ENCODE results near the gene EMC10. TPM values are rescaled to one million over a fixed set of nuclear protein-coding genes. Genes with fewer than 3 reads are reported as not detected.

The EMC10 gene
- total and polyA plus RNA-seq, 10 of the 15 experiments (the other 5 are each of a cell fraction or from before 2014, with no cell fraction given) = 2.5 to 77.3 (median 20.3) TPM

DNA sequence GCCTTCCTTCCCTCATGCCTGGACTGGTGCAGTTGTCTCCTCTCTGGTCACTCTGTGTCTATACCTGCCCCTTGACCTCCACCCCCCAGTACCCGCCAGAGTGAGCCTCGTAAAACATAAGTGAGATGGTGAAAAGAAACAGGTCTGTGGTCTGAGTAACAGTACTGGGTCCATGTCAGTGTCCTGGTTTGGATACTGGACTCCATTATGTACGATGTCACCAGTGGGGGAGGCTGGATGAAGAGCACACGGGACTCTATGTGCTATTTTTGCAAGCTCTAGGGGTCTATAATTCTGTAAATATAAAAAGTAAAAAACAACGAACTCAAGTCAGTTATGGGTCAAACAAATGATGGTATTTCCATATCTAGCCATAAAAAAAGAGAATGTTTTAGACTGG lies 29.3 kb upstream of the EMC10 start:
- in situ Hi-C loops (cut with MboI) (no loop called here), intact Hi-C loops (cut with micrococcal nuclease; ENCODE audit: unreplicated experiment) (no loop called here)
- Histone ChIP-seq H3K9me3 (replicated peaks; ENCODE audit: control insufficient read depth, insufficient read depth, low read length) (no peaks in the 10 kb centered on the region), H3K27me3 (replicated peaks in 1 of 2; ENCODE audit: control insufficient read depth in 2 of 2, insufficient read depth in 2 of 2, low read length in 1 of 2) (no peaks in the 10 kb centered on the region), H3K9ac (ENCODE audit: control insufficient read depth, insufficient read depth, low read length) (no peak overlapping the region), H2AFZ (ENCODE audit: control insufficient read depth, low read depth, low read length) (no peak overlapping the region), H3K79me2 (ENCODE audit: control insufficient read depth, insufficient read depth, low read length) (no peaks in the 10 kb centered on the region), H3K4me2 (ENCODE audit: control insufficient read depth, insufficient read depth) (no peak overlapping the region), H3K4me1 (ENCODE audit: control insufficient read depth, insufficient read depth, low read length) (no peaks in the 10 kb centered on the region), H4K20me1 (ENCODE audit: control insufficient read depth, insufficient read depth) (no peaks in the 10 kb centered on the region), H3K4me3 (no peak overlapping the region), H3K36me3 (ENCODE audit: control insufficient read depth in 2 of 2, insufficient read depth in 2 of 2, low read length in 1 of 2) (no peaks in the 10 kb centered on the region), H3K27ac (ENCODE audit: control insufficient read depth, insufficient read depth) (no peak overlapping the region)
- FAIRE-seq (no peak), DNase-seq (ENCODE audit: low read depth, low spot score) (no peak), ATAC-seq (no peak)
- WGBS (ENCODE audit: insufficient coverage, insufficient replicate concordance, low lambda C conversion rate, missing lambda C conversion rate) = 52% methylated on average over 5 of the region's 5 CpGs
- CTCF ChIA-PET = interaction anchor here (0.8 kb wide), 1 partner anchor 15 kb away, joined by 4 read pairs; no protein-coding TSS in a partner anchor
- BruUV-seq (replicated peaks) = no TSS peak
- RAD21 ChIA-PET (ENCODE audit: unreplicated experiment) = no interaction called here
- no peak for TF ChIP-seq CHD1 (IDR thresholded peaks at IDR 0.05; ENCODE audit: low read depth, low read length)
- TF ChIP-seq EED (IDR thresholded peaks at IDR 0.05; ENCODE audit: low read depth) = no peak
- no peak for TF ChIP-seq STAT1 (conservative IDR thresholded peaks at IDR 0.05)
- TF ChIP-seq, protein P1, sequence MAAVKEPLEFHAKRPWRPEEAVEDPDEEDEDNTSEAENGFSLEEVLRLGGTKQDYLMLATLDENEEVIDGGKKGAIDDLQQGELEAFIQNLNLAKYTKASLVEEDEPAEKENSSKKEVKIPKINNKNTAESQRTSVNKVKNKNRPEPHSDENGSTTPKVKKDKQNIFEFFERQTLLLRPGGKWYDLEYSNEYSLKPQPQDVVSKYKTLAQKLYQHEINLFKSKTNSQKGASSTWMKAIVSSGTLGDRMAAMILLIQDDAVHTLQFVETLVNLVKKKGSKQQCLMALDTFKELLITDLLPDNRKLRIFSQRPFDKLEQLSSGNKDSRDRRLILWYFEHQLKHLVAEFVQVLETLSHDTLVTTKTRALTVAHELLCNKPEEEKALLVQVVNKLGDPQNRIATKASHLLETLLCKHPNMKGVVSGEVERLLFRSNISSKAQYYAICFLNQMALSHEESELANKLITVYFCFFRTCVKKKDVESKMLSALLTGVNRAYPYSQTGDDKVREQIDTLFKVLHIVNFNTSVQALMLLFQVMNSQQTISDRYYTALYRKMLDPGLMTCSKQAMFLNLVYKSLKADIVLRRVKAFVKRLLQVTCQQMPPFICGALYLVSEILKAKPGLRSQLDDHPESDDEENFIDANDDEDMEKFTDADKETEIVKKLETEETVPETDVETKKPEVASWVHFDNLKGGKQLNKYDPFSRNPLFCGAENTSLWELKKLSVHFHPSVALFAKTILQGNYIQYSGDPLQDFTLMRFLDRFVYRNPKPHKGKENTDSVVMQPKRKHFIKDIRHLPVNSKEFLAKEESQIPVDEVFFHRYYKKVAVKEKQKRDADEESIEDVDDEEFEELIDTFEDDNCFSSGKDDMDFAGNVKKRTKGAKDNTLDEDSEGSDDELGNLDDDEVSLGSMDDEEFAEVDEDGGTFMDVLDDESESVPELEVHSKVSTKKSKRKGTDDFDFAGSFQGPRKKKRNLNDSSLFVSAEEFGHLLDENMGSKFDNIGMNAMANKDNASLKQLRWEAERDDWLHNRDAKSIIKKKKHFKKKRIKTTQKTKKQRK (IDR thresholded peaks at IDR 0.05; ENCODE audit: low read depth, low read length) = no peak
- TF ChIP-seq RFX5 (IDR thresholded peaks at IDR 0.05; ENCODE audit: low read depth, low read length) = no peak
- TF ChIP-seq ZNF217 (IDR thresholded peaks at IDR 0.05) = no peak
- TF ChIP-seq ESRRA (IDR thresholded peaks at IDR 0.05; ENCODE audit: low read length) = no peak
- POLR2A ChIA-PET = no interaction called here
- SMC1A ChIA-PET (ENCODE audit: uncharacterized antibody, unreplicated experiment) = no interaction called here
